ENCODE measurements around the gene RBM38. TPM values are rescaled to one million over a fixed set of nuclear protein-coding genes. Genes with fewer than 3 reads are reported as not detected.

Gene RBM38
- polyA plus RNA-seq, 1 donor: 72.6 TPM

- no peak for DNase-seq
These were observed 12.8 kb downstream of the RBM38 start for GRCh38 chr20:57404006-57404405.

- no peak for DNase-seq
These were observed 13.3 kb downstream of the RBM38 start for GRCh38 chr20:57404419-57405072.

- no peak for DNase-seq
These were observed 14.2 kb downstream of the RBM38 start for GRCh38 chr20:57405236-57406016.

GRCh38 chr20:57407541-57407956 is 16.4 kb downstream of the RBM38 start:
- no peak for DNase-seq

GRCh38 chr20:57408131-57408530 is 16.9 kb downstream of the RBM38 start:
- DNase-seq: no peak

GRCh38 chr20:57408536-57409233 is 17.5 kb downstream of the RBM38 start:
- no peak for DNase-seq

- DNase-seq: no peak
These were observed 18.1 kb downstream of the RBM38 start for GRCh38 chr20:57409316-57409671.

- no peak for DNase-seq
These were observed 18.6 kb downstream of the RBM38 start for GRCh38 chr20:57409672-57410397.

GRCh38 chr20:57410398-57410920 is 19.3 kb downstream of the RBM38 start:
- DNase-seq: no peak

- no peak for DNase-seq
These were observed 19.7 kb downstream of the RBM38 start for GRCh38 chr20:57410924-57411323.

- DNase-seq: no peak
These were observed 20.4 kb downstream of the RBM38 start for GRCh38 chr20:57411406-57412283.

- no peak for DNase-seq
These were observed 21.3 kb downstream of the RBM38 start for GRCh38 chr20:57412347-57413029.

- no peak for DNase-seq
These were observed 22.8 kb downstream of the RBM38 start for GRCh38 chr20:57413986-57414385.

GRCh38 chr20:57414867-57415592 is 23.8 kb downstream of the RBM38 start:
- no peak for DNase-seq

- DNase-seq: no peak
These were observed 24.6 kb downstream of the RBM38 start for GRCh38 chr20:57415771-57416170.

GRCh38 chr20:57416296-57417022 is 25.3 kb downstream of the RBM38 start:
- DNase-seq: no peak

- DNase-seq: no peak
These were observed 26.0 kb downstream of the RBM38 start for GRCh38 chr20:57417051-57417689.

- DNase-seq: no peak
These were observed 26.9 kb downstream of the RBM38 start for GRCh38 chr20:57417830-57418780.

Measured in hindlimb muscle (tissue), 1 donor.